Raji (cell line): ENCODE data around the gene GIGYF2.

Experiments used
- POLR2A ChIP-seq: IDR thresholded peaks from 2 replicates; pipeline ENCODE4 v1.6.1; 2011; ENCODE audit warnings: low read depth, low read length, control low read depth; ENCODE audit not compliant: insufficient read depth

Gene GIGYF2

GRCh38 chr2:232809349-232810124, 112.4 kb downstream of the GIGYF2 start:
- no peak for TF ChIP-seq POLR2A

DNA sequence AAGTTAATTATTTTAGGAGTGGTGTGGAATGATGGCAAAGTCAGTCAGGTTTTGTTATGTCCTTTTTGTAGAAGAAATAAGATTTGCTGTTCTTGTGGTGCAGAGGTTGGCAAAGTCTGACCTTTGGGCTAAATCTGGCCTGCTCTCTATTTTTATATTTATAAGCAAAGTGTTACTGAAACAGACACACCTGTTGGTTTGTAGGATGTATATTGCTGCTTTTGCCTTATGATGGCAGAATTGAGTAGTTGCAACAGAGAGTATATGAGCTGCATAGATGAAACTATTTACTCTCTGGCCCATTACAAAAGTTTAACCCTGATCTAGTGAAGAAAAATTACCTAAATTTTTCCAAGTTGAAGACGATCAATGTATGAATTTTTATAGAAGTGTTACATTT, 113.3 kb downstream of the GIGYF2 start:
- TF ChIP-seq POLR2A: no peak

DNA sequence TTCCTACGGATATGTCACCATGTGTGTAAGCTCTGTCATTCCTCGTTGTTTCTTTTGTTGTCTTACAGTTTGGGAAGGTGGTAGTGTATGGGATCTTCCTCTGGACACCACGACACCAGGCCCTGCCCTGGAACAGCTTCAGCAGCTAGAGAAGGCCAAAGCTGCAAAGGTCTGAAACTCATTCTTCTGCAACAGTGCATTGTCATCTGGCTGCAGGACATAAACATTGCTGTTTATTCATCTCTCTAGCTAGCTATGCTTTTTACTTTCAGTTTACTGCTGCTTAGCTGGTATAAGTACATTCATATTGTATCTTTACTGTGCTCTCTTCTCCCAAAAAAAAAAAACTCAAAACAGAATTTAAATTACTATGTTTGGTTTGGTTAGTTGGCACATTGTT, 118.4 kb downstream of the GIGYF2 start:
- TF ChIP-seq POLR2A: no peak

DNA sequence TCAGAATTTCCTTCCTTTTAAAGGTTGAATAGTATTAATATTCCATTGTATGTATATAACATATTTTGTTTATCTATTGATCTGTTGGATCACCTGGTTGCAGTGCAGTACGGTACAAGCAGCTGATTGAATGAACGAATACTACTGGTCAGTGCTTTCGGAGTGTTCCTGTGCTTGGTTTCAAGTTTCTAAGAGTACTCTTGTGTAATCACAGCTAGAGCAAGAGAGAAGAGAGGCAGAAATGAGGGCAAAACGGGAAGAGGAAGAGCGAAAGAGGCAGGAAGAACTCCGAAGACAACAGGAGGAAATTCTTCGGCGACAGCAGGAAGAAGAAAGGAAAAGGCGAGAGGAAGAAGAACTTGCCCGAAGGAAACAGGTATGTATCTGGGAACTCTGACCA, 119.5 kb downstream of the GIGYF2 start:
- TF ChIP-seq POLR2A: no peak

GRCh38 chr2:232817756-232818155, 120.6 kb downstream of the GIGYF2 start:
- TF ChIP-seq POLR2A: no peak

DNA sequence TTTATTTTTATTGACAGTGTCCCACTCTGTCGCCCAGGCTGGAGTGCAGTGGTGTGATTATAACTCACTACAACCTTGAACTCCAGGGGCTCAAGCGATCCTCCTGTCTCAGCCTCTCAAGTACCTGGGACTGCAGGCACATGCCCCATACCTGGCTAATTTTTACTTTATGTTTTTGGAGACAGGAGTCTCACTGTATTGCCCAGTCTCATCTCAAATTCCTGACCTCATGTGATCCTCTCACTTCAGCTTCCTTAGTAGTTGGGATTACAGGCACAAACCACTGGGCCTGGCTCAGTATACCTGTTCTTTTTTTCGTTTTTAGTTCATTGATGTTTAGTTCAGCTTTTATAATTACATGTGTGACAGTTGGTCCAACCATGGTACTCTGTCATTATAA, 132.9 kb downstream of the GIGYF2 start:
- TF ChIP-seq POLR2A: no peak

DNA sequence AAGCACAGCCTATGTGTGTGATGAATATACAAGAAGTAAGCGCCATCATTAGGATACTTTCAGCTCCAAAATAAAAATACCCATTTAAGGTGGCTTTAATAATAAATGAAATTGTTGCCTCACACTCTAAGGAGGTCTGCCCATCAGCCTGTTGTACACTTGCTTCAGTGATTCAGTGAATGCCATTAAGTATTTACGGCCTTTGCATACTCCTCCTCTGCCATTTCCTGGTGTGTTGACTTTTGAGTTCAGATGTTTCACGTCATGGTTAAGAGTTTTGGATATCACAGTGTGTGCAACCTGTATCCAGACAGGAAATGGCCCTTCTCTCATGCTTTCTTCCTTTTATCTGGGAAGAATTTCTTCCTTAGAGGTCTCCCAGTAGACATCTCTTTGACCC, 134.4 kb downstream of the GIGYF2 start:
- TF ChIP-seq POLR2A: no peak

DNA sequence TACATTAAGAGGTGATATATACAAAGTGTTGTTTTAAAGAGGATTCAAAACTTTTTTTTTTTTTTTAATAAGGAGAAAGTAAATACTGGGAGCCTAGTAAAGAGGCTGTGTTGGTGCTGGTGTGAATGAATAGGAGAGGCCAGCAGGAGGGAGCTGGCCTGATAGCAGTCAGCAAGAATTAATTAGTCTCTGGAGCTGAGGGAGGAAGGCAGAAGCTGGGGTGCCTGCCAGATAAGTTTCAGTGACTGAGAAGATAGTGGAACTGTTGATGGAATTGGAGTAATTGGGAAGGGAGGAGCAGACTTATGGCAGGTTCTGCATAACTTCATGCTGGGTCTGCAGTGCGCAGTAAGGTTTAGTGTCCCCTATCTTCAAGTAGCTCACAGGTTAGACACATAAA, 136.7 kb downstream of the GIGYF2 start:
- no peak for TF ChIP-seq POLR2A

DNA sequence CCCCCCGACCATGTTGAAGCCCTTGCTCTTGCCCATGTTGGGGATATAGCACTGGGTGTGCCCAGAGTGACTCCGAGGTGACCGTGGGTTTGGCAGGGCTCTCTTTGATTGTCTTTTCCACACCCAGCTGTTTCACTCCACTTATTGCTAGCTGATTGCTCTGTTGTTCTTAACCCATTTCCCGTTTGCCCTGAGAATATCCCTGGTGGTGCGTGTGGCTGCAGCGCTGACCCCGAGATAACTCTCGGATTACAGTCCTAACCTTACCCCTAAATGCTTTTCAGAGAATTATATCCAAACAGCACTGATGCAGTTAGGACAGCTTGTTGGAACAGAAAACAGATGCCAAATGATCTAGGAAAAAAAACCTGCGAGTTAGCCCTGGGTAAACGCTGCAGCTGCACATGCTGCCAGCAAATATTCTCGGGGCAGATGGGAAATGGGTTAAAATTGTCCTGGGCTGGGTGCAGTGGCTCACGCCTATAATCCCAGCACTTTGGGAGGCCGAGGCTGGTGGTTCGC, 138.6 kb downstream of the GIGYF2 start:
- no peak for TF ChIP-seq POLR2A

GRCh38 chr2:232836934-232837333, 139.8 kb downstream of the GIGYF2 start:
- no peak for TF ChIP-seq POLR2A

GRCh38 chr2:232838406-232838874, 141.3 kb downstream of the GIGYF2 start:
- no peak for TF ChIP-seq POLR2A

DNA sequence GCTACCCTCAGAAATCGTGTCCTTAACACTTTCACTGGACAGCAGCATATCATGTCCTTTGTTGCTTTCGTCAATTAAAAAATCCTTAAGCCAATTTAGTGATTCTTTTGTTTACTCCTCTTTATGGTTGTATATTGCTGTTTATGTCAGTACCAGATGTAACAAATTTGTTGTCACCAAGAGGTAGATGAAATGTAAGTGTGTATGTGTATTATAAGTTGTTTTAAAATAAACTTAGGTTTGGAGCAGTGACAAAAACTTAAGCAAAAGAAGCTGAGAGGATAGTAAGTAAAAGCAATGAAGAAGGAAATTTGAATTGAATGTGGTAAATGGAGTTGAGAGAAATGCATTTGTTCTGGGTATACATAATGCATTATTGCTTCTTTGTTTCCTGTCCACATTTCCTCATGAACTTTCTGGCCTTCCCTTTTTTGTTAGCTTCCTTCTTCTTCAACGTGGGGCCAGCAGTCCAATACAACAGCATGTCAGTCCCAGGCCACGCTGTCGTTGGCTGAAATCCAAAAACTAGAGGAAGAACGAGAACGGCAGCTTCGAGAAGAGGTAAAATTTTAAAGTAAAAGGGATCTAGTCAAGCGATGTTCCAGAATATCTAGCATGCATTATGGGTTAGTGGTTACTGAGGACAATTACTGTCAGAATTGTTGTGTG, 142.4 kb downstream of the GIGYF2 start:
- TF ChIP-seq POLR2A: no peak

DNA sequence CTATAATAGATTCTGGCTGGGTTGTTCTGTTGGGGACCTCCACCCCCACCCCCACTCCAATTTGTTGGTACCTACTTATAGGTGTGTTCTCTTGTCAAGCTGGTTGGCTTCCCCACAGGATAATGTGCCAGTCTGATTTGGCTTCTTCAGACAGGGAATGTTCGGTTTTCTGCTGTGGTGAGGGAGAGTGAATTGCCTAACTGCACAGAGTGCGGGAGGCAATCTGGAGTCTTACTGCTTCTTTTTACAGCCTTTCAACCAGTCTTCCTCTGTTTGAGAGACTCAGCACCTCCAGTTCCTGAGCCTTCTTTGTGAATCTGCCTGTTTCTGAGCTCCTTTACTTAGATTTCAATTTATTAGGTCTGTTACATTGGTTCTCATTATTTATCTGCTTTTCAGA, 145.6 kb downstream of the GIGYF2 start:
- TF ChIP-seq POLR2A: no peak

- no peak for TF ChIP-seq POLR2A
Observed at GRCh38 chr2:232843834-232844233, 146.7 kb downstream of the GIGYF2 start.

DNA sequence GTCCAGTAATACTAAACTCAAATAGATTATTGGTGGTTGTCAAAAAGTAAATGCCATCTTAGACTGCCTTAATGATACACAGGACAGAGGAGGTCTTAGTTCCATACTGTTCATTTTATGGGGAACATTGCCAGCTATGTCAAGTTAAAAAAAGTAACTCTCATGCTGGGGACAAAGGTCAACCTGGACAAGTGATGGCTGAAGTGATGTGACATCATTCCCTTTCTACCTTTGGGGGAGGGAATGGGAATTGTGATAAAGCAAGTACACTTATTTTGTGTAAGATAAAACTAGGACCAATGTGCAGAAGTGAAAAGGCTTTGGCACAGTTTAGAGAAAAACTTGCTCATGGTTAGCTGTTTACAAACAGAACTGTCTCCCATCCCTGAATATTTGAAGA, 148.9 kb downstream of the GIGYF2 start:
- no peak for TF ChIP-seq POLR2A

GRCh38 chr2:232850039-232850438, 152.9 kb downstream of the GIGYF2 start:
- TF ChIP-seq POLR2A: no peak
